NCI-H1436 treated with DMSO at 0.1 percent for 48 hours (cell line): ENCODE measurements around the gene XG.
"Not testable (repeated sequence)": the region's sequence is repeated elsewhere in the genome, so short reads cannot be mapped to it uniquely, and the experiment has no call there.

Experiments used
- DNase-seq: peaks from one replicate; lab custom pipeline; 2025; lab: John Stamatoyannopoulos, UW

Gene XG

DNA sequence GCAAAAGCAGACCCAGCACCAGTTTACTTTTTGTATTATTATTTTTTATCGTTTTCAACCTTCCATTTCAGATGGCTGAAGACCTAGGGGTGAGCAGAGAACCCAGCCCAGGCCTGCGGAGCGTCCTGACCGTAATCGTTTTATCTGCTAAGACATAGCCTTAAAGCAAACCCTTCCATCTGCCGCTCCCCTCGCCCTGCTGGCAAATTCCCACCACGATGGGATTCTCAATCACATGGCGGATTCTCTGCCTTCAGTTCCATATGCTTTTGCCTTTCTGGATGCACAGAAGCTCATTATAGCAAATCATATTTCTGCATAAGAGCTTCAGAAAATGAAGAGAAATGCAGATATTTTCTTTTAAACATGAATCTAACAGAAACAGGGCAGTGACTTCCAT lies 18.6 kb upstream of the XG start:
- DNase-seq, result no peak

DNA sequence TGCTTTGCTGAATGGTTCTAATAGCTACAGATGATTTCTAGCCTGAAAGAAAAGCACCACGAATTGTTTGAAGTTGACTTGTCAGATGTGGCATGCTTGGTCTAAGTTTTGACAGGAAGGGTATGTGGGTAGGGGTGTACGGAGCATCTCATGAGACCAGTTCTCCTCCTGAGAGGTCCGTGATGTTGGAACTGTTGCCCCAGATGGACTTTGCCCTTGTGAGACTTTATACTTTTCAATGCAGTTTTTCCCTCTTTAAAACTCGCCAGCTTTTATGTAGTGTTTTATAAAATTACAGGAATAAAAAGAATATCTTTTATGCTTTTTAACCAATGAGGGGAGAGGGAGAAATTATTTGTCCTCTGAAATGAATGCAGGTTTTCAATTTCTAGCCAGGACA lies 16.6 kb upstream of the XG start:
- no peak for DNase-seq

DNA sequence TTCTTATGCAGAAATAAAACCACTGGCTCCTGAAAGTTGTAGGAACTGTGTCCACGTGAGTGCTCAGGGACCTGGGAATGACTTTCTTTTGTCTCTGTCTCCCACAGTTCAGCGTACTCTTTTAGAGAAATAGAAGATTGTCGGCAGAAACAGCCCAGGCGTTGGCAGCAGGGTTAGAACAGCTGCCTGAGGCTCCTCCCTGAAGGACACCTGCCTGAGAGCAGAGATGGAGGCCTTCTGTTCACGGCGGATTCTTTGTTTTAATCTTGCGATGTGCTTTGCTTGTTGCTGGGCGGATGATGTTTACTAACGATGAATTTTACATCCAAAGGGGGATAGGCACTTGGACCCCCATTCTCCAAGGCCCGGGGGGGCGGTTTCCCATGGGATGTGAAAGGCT lies 11.2 kb upstream of the XG start:
- no peak for DNase-seq

GRCh38 chrX:2741386-2741785 lies 10.5 kb upstream of the XG start:
- no peak for DNase-seq

DNA sequence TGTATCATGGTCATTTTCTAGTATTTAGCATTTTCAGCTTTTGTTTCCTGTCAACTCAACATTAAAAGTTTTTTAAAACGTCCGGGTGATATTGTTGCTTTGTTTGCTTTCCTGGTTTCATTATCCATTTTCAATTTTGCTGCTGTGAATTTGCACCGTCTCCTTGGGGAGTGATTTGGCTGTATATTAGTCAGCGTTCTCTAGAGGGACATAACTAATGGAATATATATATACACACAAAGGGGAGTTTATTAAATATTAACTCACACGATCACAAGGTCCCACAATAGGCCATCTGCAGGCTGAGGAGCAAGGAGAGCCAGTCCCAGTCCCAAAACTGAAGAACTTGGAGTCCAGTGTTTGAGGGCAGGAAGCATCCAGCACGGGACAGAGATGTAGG lies 5.6 kb upstream of the XG start:
- not testable (repeated sequence) for DNase-seq

DNA sequence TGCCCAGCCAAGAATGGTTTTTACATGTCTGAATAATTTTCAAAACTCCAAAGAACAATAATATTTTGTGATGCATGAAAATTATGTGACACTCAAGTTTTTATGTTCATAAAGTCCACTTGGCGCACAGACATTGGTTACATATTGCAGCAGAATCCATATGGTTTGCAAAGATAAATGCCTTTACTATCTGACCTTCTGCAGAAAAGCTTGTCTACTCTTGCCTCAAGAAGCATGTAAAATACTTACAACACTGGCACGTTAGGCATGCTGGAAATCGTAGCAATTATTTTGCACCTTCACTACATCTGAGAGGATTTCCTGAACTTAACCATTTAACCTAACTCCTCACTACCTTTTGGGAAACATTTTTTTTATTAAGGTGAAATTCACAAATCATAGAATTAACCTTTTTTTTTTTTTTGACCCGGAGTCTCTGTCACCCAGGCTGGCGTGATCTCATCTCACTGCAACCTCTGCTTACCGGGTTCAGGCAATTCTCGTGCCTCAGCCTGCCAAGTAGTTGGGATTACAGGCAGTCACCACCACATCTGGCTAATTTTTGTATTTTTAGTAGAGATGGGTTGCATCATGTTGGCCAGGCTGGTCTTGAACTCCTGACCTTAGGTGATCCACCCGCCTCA lies 3.5 kb upstream of the XG start:
- DNase-seq, result no peak

DNA sequence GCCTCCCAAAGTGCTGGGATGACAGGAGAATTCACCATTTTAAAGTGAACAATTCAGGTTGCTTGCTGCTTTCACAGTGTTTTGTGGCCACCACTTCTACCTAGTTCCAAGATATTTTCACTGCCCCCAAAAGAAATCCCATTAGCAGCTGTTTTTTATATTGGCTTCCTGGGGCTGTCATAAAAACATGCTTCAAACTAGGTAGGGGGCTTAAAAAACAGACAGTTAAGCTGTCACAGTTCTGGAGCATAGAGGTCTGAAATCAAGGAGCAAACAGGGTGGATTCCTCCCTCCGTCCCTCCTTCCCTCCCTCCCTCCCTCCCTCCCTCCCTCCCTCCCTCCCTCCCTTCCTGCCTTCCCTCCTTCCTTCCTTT lies 3.0 kb upstream of the XG start:
- no peak for DNase-seq

GRCh38 chrX:2751291-2751690 lies 549 bp upstream of the XG start:
- DNase-seq, result no peak

GRCh38 chrX:2752441-2752840 lies 601 bp downstream of the XG start:
- DNase-seq, result not testable (repeated sequence)

GRCh38 chrX:2755163-2755715 lies 3.4 kb downstream of the XG start:
- DNase-seq, result not testable (repeated sequence)

- no peak for DNase-seq
Measured at GRCh38 chrX:2756548-2756947, 4.7 kb downstream of the XG start.

DNA sequence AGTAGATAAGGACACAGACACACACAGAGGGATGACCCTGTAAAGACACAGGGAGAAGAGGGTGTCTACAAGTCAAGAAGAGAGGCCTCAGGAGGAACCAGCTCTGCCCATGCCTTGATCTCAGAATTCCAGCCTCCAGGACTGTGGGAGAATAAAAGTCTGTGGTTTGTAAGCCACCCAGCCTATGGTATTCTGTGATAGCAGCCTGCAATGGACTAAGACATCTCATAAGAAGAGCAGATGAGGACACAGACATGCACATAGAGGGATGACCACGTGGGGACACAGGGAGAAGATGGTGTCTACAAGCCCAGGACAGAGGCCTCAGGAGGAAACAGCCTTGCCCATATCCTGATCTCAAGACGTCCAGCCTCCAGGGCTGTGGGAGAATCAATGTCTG lies 9.4 kb downstream of the XG start:
- no peak for DNase-seq

GRCh38 chrX:2762671-2763070 lies 10.8 kb downstream of the XG start:
- DNase-seq, result not testable (repeated sequence)

GRCh38 chrX:2764766-2765548 lies 13.1 kb downstream of the XG start:
- DNase-seq, result not testable (repeated sequence)

DNA sequence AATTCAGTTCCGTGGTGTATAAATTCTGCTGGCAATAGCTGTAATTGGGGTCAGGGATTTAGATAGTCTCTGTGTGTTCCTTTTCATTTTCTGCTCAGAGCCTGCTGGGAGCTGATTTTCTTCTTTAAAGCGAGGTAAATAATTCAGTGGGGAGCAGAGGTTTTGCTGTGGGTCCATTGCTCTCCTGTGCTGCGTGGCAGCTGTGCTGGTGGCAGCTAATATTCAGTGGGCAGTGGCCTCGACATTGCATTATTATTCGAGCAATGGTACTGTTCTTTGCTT lies 13.7 kb downstream of the XG start:
- DNase-seq, result no peak

DNA sequence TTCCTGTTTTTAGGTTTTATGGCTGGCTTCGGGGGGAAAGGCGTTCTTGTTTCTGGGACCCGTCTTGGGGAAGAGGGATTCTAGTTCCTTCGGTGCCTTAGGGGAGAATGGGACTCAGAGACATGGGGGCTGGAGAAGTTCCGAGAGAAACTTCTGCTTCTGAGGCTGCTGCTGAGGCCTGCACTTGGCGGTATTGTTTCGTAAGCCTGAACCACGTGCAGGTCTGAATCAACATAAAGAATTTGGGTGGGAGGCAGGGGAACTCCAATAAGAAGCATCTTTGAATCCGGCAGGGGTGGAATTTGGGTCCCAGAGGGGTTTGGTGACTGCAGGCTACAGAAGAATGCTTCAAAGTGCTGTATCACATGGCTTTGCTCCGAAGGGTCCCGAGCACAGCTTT lies 15.1 kb downstream of the XG start:
- no peak for DNase-seq

- no peak for DNase-seq
Measured at GRCh38 chrX:2767631-2768455, 16.0 kb downstream of the XG start.

- DNase-seq, result no peak
Measured at GRCh38 chrX:2769615-2770014, 17.8 kb downstream of the XG start.

- not testable (repeated sequence) for DNase-seq
Measured at GRCh38 chrX:2773166-2774055, 21.6 kb downstream of the XG start.

DNA sequence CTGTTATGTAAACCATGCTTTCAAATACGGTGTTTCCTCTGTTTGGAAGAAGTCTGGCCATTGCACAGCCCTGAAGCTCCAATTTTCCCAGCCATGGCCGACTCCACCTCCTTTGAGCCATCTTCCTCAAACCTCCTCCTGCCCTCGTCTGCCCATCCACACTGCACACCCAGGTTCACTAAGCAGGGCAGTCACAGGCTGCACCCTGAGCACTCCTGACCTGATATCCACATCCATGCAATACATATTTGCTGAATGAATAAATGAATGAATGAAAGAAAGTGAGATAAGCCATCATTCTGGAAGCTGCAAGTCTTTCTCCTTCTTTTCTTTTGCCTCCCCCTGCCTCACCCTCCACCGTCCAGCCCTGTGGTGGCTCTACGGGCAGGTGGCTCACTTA lies 22.2 kb downstream of the XG start:
- DNase-seq, result no peak

DNA sequence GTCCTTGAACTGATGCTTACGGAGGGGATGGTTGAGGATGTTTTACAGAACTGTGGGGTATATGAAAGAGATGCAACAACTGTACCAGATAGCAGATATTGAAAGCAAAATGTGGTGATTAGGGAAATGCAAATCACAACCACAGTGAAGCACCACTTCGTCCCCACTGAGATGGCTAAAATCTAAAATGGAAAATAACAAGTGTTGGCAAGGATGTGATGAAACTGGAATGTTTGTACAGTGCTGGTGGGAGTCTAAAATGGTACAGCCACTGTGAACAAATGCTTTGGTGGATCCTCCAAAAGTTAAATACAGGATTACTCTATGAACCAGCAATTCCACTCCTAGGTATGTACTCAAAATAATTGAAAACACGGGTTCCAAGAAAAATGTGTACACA lies 22.9 kb downstream of the XG start:
- DNase-seq, result no peak
